Fibroblast of lung (primary cell): ENCODE results near the gene OR51B6. TPM values are rescaled to one million over a fixed set of nuclear protein-coding genes. Genes with fewer than 3 reads are reported as not detected.

Experiments used
- DNase-seq, 2 donors: peaks; one replicate each; pipeline versions ENCODE4 v3.0.0 to v3.0.0-alpha.2; 2010; ENCODE audit warnings: low read depth in 2 of 2
- H2AFZ ChIP-seq: 2 replicates; pipeline ENCODE4 v1.5.1; 2012; ENCODE audit warnings: low read length, control low read depth, inconsistent platforms
- H3K27ac ChIP-seq: 2 replicates; pipeline ENCODE4 v1.5.1; 2011; ENCODE audit warnings: low read length, control low read depth; ENCODE audit not compliant: insufficient read depth
- H3K27me3 ChIP-seq: 2 replicates; pipeline ENCODE4 v1.5.1; 2011; ENCODE audit warnings: mild to moderate bottlenecking, low read length; ENCODE audit not compliant: control insufficient read depth, insufficient read depth
- H3K36me3 ChIP-seq: 2 replicates; pipeline ENCODE4 v1.5.1; 2011; ENCODE audit warnings: low read length; ENCODE audit not compliant: control insufficient read depth, insufficient read depth
- H3K4me1 ChIP-seq: 2 replicates; pipeline ENCODE4 v1.5.1; 2011; ENCODE audit warnings: low read length; ENCODE audit not compliant: control insufficient read depth, insufficient read depth; ENCODE audit errors: extremely low read depth
- H3K4me2 ChIP-seq: 2 replicates; pipeline ENCODE4 v1.5.1; 2011; ENCODE audit warnings: low read length, control low read depth; ENCODE audit not compliant: insufficient read depth; ENCODE audit errors: extremely low read depth
- H3K4me3 ChIP-seq, 4 experiments: fragments of 200-600 bp in 1 of 4; sonication (generic) in 1 of 4; replicated peaks in 1 of 4; 2 replicates each; pipeline ENCODE4 v1.5.1; 2011 to 2016; ENCODE audit warnings: low read length in 4 of 4, low read depth in 3 of 4, mild to moderate bottlenecking in 3 of 4, control low read depth in 2 of 4, inconsistent platforms in 1 of 4, mixed read lengths in 1 of 4; ENCODE audit not compliant: insufficient read depth in 1 of 4; ENCODE audit errors: control extremely low read depth in 1 of 4
- H3K79me2 ChIP-seq: 2 replicates; pipeline ENCODE4 v1.5.1; 2012; ENCODE audit warnings: mild to moderate bottlenecking, low read length, inconsistent platforms; ENCODE audit not compliant: control insufficient read depth, insufficient read depth
- H3K9ac ChIP-seq: 2 replicates; pipeline ENCODE4 v1.5.1; 2011; ENCODE audit warnings: mild to moderate bottlenecking, low read length, control low read depth; ENCODE audit not compliant: insufficient read depth
- H3K9me3 ChIP-seq: 2 replicates; pipeline ENCODE4 v1.5.1; 2012; ENCODE audit warnings: low read depth, low read length; ENCODE audit not compliant: control insufficient read depth, insufficient read depth
- H4K20me1 ChIP-seq: 2 replicates; pipeline ENCODE4 v1.5.1; 2011; ENCODE audit warnings: low read length; ENCODE audit not compliant: control insufficient read depth, insufficient read depth; ENCODE audit errors: extremely low read depth
- EZH2 ChIP-seq: IDR thresholded peaks from 2 replicates; pipeline ENCODE4 v1.5.1; 2012; ENCODE audit warnings: low read length, control low read depth, mild to moderate bottlenecking; ENCODE audit errors: missing control alignments
- polyA plus RNA-seq, 2 donors: library from polyadenylated mRNA; depleted of rRNA in 1 of 2; stranded (reverse) in 1 of 2; unstranded in 1 of 2; fragments of >200 nt; gene quantifications; 2 replicates each; pipeline ENCODE4 v1.2.1, GENCODE V29; 2011 to 2012; ENCODE audit warnings: missing spikeins in 1 of 2
- total RNA-seq: library from RNA; depleted of rRNA; stranded (reverse); fragments of >200 nt; gene quantifications from 2 replicates; pipeline ENCODE4 v1.2.1, GENCODE V29; 2014
- TF ChIP-seq, protein P1 (sequence below), 2 donors: IDR thresholded peaks in 1 of 2; conservative IDR thresholded peaks in 1 of 2; 1 replicate in 1 of 2; 2 replicates in 1 of 2; pipeline ENCODE4 v1.5.1; 2011 to 2012; ENCODE audit warnings: low read length in 2 of 2, control low read depth in 1 of 2, inconsistent platforms in 1 of 2, low read depth in 1 of 2, mild to moderate bottlenecking in 1 of 2

OR51B6 gene
- total and polyA plus RNA-seq, 2 donors (not counting 1 experiment from before 2014, with no cell fraction given): not detected

DNA sequence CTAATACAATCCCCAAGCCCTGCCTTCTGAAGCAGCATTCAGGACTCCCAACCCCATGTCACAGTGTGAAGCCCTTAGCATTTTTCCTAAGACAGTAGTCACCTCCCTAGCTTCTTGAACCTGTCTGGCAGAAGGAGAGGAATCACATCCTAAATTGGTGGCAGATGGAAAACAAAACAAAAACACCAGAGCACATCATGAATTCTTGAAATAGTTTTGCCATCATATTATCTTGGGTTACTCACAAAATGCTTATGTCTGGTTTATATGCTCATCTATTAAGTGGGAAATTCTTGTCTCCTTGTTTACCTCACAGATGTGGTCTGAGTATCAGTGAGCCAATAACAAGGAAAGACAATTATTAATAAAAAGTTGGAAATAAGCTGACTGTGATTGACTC lies 47.6 kb downstream of the OR51B6 start:
- TF ChIP-seq, protein P1, sequence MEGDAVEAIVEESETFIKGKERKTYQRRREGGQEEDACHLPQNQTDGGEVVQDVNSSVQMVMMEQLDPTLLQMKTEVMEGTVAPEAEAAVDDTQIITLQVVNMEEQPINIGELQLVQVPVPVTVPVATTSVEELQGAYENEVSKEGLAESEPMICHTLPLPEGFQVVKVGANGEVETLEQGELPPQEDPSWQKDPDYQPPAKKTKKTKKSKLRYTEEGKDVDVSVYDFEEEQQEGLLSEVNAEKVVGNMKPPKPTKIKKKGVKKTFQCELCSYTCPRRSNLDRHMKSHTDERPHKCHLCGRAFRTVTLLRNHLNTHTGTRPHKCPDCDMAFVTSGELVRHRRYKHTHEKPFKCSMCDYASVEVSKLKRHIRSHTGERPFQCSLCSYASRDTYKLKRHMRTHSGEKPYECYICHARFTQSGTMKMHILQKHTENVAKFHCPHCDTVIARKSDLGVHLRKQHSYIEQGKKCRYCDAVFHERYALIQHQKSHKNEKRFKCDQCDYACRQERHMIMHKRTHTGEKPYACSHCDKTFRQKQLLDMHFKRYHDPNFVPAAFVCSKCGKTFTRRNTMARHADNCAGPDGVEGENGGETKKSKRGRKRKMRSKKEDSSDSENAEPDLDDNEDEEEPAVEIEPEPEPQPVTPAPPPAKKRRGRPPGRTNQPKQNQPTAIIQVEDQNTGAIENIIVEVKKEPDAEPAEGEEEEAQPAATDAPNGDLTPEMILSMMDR (conservative IDR thresholded peaks at IDR 0.05 in 1 of 2, IDR thresholded peaks at IDR 0.05 in 1 of 2; ENCODE audit: low read depth in 1 of 2, low read length in 2 of 2): no peak
- TF ChIP-seq EZH2: no peak
- no peak overlapping the region for H3K4me3 ChIP-seq
- H3K36me3 ChIP-seq: no peaks in the 10 kb centered on the region
- H3K4me1 ChIP-seq: no peaks in the 10 kb centered on the region
- H3K4me2 ChIP-seq: no peak overlapping the region
- no peak overlapping the region for H3K9ac ChIP-seq
- H3K27me3 ChIP-seq: no peaks in the 10 kb centered on the region
- H3K79me2 ChIP-seq: no peaks in the 10 kb centered on the region
- DNase-seq: no peak
- no peak overlapping the region for H3K27ac ChIP-seq
- H2AFZ ChIP-seq: no peak overlapping the region
- no peaks in the 10 kb centered on the region for H4K20me1 ChIP-seq
- no peaks in the 10 kb centered on the region for H3K9me3 ChIP-seq

Other genes with a start within 250 kb of the OR51B6 start
- not detected in 2 replicates for gene OR52A5, start 213.2 kb upstream of the OR51B6 start, total RNA-seq
- gene OR52A5, start 213.2 kb upstream of the OR51B6 start, polyA plus RNA-seq: not detected in 2 replicates
- gene OR52A1, start 196.8 kb upstream of the OR51B6 start, total RNA-seq: not detected in 2 replicates
- not detected in 2 replicates for gene OR52A1, start 196.8 kb upstream of the OR51B6 start, polyA plus RNA-seq
- not detected in 2 replicates for gene OR51V1, start 150.8 kb upstream of the OR51B6 start, total RNA-seq
- gene OR51V1, start 150.8 kb upstream of the OR51B6 start, polyA plus RNA-seq: not detected in 2 replicates
- not detected in 2 replicates for gene HBB, start 124.4 kb upstream of the OR51B6 start, total RNA-seq
- 0.16 and 0.22 TPM in 2 replicates for gene HBB, start 124.4 kb upstream of the OR51B6 start, polyA plus RNA-seq
- gene HBD, start 117.0 kb upstream of the OR51B6 start, total RNA-seq: 5.9 TPM in 1 of 2 replicates, not detected in the other
- gene HBD, start 117.0 kb upstream of the OR51B6 start, polyA plus RNA-seq: 17.1 and 53.4 TPM in 2 replicates
- not detected in 2 replicates for gene HBG1, start 101.7 kb upstream of the OR51B6 start, total RNA-seq
- gene HBG1, start 101.7 kb upstream of the OR51B6 start, polyA plus RNA-seq: 0.41 and 0.46 TPM in 2 replicates
- gene HBG2, start 96.7 kb upstream of the OR51B6 start, total RNA-seq: not detected in 2 replicates
- gene HBG2, start 96.7 kb upstream of the OR51B6 start, polyA plus RNA-seq: 0.93 and 2.6 TPM in 2 replicates
- 0.33 TPM in 1 of 2 replicates, not detected in the other for gene HBE1, start 81.6 kb upstream of the OR51B6 start, total RNA-seq
- gene HBE1, start 81.6 kb upstream of the OR51B6 start, polyA plus RNA-seq: 2.0 and 3.1 TPM in 2 replicates
- 0.17 TPM in 1 of 2 replicates, not detected in the other for gene OR51B4, start 49.6 kb upstream of the OR51B6 start, total RNA-seq
- not detected in 2 replicates for gene OR51B4, start 49.6 kb upstream of the OR51B6 start, polyA plus RNA-seq
- not detected in 2 replicates for gene OR51B2, start 27.2 kb upstream of the OR51B6 start, total RNA-seq
- gene OR51B2, start 27.2 kb upstream of the OR51B6 start, polyA plus RNA-seq: not detected in 2 replicates
- gene OR51B5, start 8.0 kb upstream of the OR51B6 start, total RNA-seq: 0.17 and 0.26 TPM in 2 replicates
- 0.06 TPM in 1 of 2 replicates, not detected in the other for gene OR51B5, start 8.0 kb upstream of the OR51B6 start, polyA plus RNA-seq
- not detected in 2 replicates for gene OR51M1, start 32.3 kb downstream of the OR51B6 start, total RNA-seq
- gene OR51M1, start 32.3 kb downstream of the OR51B6 start, polyA plus RNA-seq: 0.06 TPM in 1 of 2 replicates, not detected in the other
- not detected in 2 replicates for gene OR51Q1, start 70.6 kb downstream of the OR51B6 start, total RNA-seq
- not detected in 2 replicates for gene OR51Q1, start 70.6 kb downstream of the OR51B6 start, polyA plus RNA-seq
- gene OR51I1, start 90.0 kb downstream of the OR51B6 start, total RNA-seq: 0.17 and 0.26 TPM in 2 replicates
- gene OR51I1, start 90.0 kb downstream of the OR51B6 start, polyA plus RNA-seq: not detected in 2 replicates
- gene OR51I2, start 97.8 kb downstream of the OR51B6 start, total RNA-seq: under 0.01 TPM in 1 of 2 replicates, not detected in the other
- gene OR51I2, start 97.8 kb downstream of the OR51B6 start, polyA plus RNA-seq: not detected in 2 replicates
- not detected in 2 replicates for gene OR52D1, start 137.2 kb downstream of the OR51B6 start, total RNA-seq
- not detected in 2 replicates for gene OR52D1, start 137.2 kb downstream of the OR51B6 start, polyA plus RNA-seq
- 0.17 TPM in 1 of 2 replicates, not detected in the other for gene UBQLN3, start 158.4 kb downstream of the OR51B6 start, total RNA-seq
- gene UBQLN3, start 158.4 kb downstream of the OR51B6 start, polyA plus RNA-seq: not detected in 2 replicates
- under 0.01 and 0.17 TPM in 2 replicates for gene UBQLNL, start 165.2 kb downstream of the OR51B6 start, total RNA-seq
- 0.09 and 0.10 TPM in 2 replicates for gene UBQLNL, start 165.2 kb downstream of the OR51B6 start, polyA plus RNA-seq
- gene OR52H1, start 197.0 kb downstream of the OR51B6 start, total RNA-seq: 0.50 and 0.51 TPM in 2 replicates
- gene OR52H1, start 197.0 kb downstream of the OR51B6 start, polyA plus RNA-seq: not detected in 2 replicates
- gene OR52B6, start 229.4 kb downstream of the OR51B6 start, total RNA-seq: not detected in 2 replicates
- gene OR52B6, start 229.4 kb downstream of the OR51B6 start, polyA plus RNA-seq: not detected in 2 replicates
- 4.9 and 8.6 TPM in 2 replicates for gene TRIM6, start 245.1 kb downstream of the OR51B6 start, total RNA-seq
- 8.2 and 13.8 TPM in 2 replicates for gene TRIM6, start 245.1 kb downstream of the OR51B6 start, polyA plus RNA-seq